Measurements from ENCODE around the gene MTFP1.

DNA sequence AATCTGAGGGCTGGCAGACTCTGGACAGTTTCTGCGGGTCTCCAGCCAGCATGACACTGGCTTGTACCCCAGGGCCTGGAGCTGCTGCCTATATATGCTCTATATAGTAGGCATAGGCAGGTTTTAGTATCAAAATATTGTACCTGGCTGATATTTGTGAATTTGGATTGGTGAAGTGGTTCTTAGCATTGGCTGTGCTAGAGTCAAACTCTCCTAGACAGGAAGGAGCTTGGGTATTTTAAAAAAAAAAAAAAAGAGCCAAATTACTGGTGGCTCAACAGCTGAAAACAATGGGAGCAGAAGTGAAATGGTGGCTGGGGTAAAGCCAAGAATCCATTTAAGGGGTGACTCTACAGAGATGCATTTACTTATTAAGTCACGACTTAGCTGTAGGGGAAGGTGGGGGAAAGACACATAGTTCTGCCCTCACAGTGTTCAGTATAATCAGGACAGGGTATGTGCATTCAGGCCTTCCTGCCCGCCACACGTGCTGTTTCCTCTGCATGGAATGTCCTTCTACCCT is 11.0 kb upstream of the MTFP1 start:
- TF ChIP-seq YY1 (IDR thresholded peaks at IDR 0.05; ENCODE audit: insufficient read depth, insufficient read length) (no peak), ZNF274 (IDR thresholded peaks at IDR 0.05; ENCODE audit: low read depth, low read length) (no peak)
